ENCODE measurements around the gene XPO4.
A peak's percentile ranks its signal among the peaks of the same experiment; 100 is the strongest.

Gene XPO4

DNA sequence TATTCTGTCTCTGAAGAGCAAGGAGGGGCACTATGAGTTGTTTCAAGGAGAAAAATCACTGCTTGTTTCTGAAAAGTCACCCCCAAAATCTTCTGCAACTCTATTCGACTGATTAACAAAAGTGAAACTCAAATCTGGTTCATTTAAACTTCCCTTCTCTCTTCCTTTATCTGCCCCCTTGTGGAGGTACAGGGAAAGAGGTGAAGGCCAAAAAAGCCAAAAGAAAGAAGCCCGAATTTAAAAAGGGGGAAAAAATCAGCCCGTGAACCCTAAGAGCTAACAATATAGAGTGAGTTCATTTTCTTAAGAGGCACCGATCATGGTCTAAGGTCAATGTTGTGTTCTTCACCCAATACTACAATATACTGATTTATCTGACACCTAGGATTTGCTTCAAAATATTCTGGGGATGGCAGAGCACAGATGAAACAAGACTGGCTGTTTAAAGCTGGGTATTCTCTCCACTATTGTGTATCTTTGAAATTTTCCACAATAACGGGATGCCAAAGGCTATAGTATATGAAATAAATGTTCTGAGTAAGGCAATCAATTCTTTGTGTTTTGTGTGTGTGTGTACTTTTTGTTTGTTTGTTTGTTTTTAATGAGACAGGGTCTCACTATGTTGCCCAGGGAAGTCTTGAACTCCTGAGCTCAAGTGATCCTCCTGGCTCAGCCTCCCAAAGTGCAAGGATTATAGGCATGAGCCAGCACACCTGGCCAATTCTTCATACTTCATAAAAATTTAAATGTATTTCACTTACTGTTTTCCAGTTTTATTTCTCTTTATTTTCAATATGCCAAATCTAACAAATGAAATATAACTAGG, 73.8 kb downstream of the XPO4 start:
- DNase-seq (ENCODE audit: insufficient read length, low spot score), result no peak

DNA sequence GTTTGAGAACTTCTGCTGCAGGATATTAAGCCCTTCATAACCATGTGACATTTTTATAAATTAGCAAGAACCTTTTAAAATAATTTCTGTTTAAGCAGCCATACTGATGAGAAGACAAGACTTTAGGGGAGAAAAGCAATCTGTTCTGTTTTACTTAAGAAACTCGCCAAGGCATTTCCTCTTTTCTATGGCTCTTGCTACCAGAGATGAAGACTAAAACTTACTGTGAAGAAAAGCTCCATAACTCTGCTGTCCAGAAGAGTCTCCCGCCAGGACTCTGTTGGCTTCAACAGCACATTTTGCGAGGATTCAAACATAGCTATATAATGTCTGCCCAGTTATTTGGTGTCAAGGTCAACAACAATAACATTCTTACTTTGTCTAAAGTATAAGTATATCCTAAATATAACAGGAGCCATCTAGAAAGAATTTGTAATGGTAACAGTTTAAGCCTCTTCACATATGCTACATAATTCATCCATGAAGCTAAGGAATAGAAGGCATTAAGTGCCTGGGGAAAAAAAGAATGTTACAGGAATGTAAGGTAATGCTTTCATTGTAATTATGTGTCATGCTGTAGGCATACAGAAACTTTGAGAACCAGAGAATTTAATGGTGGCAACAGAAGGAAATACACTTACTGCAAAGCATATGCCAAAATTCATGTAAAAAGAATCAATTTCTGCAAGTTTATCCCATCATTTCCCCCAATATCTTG, 75.5 kb downstream of the XPO4 start:
- no peak for DNase-seq (ENCODE audit: insufficient read length, low spot score)
- TF ChIP-seq POLR2A (IDR thresholded peaks at IDR 0.05; ENCODE audit: low read depth, low read length), result no peak
- no peak for FAIRE-seq

More for the DNA sequence above, 73.8 kb downstream of the XPO4 start:
- FAIRE-seq, result peak; percentile 57
- no peak for TF ChIP-seq POLR2A (IDR thresholded peaks at IDR 0.05; ENCODE audit: low read depth, low read length)

DNA sequence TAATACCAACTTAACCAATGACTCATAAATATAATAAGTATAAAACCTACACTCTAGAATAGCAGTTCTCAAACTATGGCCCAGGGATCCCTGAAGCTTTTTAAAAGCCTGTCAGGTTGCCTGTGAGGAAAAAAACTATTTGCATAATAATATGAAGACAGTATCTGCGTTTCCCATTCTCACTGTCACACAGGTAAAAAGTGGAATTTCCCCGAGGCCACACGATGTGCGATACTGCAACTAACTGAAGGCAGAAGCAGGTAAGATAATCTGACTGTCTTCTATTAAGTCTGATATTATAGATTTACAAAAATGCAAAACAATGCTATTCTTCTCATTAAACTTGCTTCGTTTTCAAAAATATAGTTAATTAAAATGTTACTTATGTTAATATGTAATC, 76.2 kb downstream of the XPO4 start:
- DNase-seq (ENCODE audit: insufficient read length, low spot score) (no peak), FAIRE-seq (no peak)
- no peak for TF ChIP-seq POLR2A (IDR thresholded peaks at IDR 0.05; ENCODE audit: low read depth, low read length)

DNA sequence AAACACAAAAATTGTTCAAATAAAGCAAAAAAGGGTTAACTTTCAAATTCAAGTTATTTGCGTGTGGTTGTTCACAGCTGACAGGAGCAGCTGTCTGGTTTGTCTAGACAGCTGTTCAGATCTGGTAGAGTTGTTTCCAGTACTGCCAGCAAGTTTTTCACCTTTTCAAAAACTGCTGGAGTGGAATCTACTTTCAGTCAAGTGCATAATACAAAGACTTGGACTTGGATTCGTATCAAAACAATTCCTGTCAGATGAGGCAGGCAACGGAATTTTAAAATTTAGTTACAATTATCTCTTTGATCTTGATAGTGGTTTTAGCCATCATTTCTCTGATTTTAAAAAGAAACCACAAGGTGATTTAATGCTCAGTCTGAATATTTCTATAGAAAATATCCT, 77.1 kb downstream of the XPO4 start:
- no peak for FAIRE-seq
- no peak for TF ChIP-seq POLR2A (IDR thresholded peaks at IDR 0.05; ENCODE audit: low read depth, low read length)

DNA sequence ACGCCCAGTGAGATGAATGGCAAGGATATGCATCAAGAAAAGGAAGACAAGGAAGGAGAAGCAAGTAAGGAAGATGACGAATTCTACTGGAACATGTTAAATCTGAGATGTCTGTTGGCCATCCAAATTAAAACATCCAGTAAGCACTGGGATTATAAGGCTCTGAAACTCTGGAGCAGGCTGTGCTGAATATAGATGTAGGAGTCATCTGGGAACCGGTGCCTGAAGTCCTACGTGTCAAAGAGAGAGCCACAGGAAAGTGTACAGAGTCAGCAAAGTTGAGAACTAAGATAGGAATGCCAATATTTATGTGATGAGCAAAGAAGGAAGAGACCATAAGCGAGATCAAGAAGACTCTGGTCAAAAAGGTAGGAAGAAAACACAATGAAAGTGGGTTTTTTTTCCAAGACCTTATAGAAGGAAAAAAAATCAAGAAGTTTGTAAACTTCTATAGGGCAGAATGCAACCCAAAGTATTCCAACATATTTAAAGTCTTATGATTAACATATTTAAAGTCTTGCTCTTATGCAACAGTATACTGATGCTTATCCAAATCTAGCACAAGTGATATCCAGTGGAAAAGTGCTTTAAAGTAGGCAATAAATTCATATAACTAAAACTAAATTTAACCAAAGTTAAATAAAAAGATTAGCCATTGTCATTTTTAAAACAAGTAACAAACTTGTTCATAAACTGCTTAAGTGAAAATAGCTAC, 77.6 kb downstream of the XPO4 start:
- TF ChIP-seq POLR2A (IDR thresholded peaks at IDR 0.05; ENCODE audit: low read depth, low read length), result no peak
- FAIRE-seq, result no peak
- DNase-seq (ENCODE audit: insufficient read length, low spot score), result no peak

More for the DNA sequence above, 77.1 kb downstream of the XPO4 start:
- DNase-seq (ENCODE audit: insufficient read length, low spot score), result no peak

DNA sequence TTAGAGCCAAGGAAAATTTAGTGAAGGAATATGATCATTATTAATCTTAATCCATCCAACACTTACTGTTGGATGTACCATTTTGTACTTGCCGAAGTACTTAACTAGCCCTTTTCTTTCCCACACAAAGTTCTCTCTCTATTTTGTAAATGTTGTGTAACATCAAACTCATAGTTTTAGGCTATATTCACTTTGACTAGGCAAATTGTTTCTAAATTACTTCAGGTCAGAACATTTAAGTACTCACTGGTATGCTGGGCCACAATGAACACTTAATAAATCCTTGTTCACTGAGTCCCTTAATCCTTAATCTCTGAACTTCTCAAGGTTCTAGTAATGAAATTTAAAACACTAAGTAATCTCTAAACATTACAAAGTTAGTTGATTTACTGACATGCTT, 79.5 kb downstream of the XPO4 start:
- FAIRE-seq (no peak), DNase-seq (ENCODE audit: insufficient read length, low spot score) (no peak)
- no peak for TF ChIP-seq POLR2A (IDR thresholded peaks at IDR 0.05; ENCODE audit: low read depth, low read length)

DNA sequence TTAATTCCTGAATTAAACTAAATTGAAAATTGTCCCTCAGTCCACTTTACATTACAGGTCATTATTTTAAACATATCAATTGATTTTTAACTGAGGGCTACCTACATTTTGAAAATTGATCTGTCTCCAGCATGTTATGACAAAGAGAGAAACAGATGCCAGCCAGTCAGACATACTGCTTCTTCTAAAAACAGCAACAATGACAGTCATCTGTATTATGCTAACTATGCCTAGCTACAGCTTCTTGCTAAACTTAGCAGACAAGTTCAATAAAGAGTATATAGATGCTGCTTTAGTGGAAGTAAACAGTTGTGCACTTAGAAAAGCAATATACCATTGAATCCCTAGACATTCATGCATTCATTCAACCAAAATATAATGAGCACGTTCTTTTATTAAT, 80.1 kb downstream of the XPO4 start:
- FAIRE-seq (no peak), DNase-seq (ENCODE audit: insufficient read length, low spot score) (no peak)
- no peak for TF ChIP-seq POLR2A (IDR thresholded peaks at IDR 0.05; ENCODE audit: low read depth, low read length)

DNA sequence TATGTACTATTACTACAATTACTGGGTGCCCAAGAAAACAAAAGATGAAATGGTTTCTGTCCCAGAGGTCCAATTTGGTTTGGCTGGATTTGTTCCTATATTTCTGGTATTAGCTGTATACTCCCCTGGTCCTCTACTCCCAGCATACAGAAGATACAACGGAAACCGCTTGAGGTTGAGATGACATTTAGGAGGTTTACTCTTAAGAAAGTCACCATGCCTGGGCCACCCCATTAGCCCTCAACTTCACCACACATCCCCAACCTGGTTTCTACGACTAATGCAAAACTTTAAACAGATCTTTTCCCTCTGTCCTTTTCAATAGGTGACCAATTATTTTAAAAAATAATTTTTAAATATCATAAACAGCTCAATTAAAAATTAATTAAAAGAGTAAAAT, 82.8 kb downstream of the XPO4 start:
- TF ChIP-seq POLR2A (IDR thresholded peaks at IDR 0.05; ENCODE audit: low read depth, low read length), result no peak
- DNase-seq (ENCODE audit: insufficient read length, low spot score), result no peak
- no peak for FAIRE-seq

DNA sequence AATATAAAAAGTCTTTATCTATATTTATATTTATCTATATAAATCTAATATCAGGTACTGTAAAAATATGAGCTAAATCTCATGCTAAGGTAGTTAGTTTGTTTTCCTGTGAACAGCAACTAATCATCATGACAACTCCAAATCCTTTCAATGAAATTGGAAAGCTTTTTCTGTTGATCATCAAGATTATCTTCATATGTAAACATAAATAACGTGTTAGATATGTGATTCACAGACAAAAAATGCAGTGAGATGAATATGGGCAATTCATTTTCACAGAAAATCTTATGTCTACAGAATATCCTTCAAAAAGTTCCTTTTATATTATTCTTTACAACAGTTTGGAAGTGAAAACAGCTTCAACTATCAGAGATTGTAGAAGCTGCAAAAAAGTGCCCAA, 87.1 kb downstream of the XPO4 start:
- FAIRE-seq (no peak), DNase-seq (ENCODE audit: insufficient read length, low spot score) (no peak)
- no peak for TF ChIP-seq POLR2A (IDR thresholded peaks at IDR 0.05; ENCODE audit: low read depth, low read length)

DNA sequence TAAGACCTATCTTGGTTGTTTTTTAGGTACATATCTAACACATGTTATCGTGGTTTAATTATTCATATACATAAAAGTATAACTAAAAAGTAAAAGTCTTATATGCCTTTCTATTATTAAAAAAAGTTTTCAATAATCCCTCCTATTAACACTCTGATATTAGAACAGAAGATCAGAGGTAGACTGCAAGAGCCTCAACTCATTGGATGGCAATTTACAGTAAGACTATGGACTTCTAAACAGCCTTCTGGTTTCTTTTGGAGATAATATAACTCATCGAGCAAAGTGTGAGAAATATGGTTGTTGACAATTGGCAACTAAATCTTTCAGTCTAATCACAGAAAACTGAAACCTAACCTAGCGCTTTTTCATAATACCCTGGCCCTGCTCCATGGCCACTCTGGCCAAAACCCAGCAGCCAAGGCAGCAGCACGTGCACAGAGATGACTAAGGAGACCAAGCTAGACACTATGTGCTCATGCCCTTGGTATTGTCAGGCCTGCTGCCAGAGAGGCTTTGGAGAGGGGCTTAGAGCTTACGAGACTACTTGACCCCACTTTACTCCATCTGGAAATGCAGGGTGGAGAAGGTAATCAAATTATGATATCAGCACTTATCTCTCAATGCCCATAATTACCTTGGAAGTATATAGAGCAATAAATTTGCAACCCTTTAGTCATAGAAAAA, 88.2 kb downstream of the XPO4 start:
- DNase-seq (ENCODE audit: insufficient read length, low spot score), result peak; percentile 23
- FAIRE-seq, result peak; percentile 84
- no peak for TF ChIP-seq POLR2A (IDR thresholded peaks at IDR 0.05; ENCODE audit: low read depth, low read length)

DNA sequence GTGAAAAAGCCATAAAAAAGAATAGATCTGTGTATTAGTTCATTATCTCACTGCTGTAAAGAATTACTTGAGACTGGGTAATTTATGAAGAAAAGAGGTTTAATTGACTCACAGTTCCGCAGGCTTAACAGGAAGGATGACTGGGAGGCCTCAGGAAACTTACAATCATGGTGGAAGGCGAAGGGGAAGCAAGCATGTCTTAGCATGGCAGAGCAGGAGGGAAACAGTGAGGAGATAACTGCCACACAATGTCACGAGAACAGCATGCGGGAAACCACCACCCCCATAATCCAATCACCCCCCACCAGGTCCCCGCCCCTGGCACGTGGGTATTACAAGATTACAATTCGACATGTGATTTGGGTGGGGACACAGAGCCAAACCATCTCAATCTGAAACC, 89.7 kb downstream of the XPO4 start:
- no peak for FAIRE-seq
- no peak for DNase-seq (ENCODE audit: insufficient read length, low spot score)
- TF ChIP-seq POLR2A (IDR thresholded peaks at IDR 0.05; ENCODE audit: low read depth, low read length), result no peak

DNA sequence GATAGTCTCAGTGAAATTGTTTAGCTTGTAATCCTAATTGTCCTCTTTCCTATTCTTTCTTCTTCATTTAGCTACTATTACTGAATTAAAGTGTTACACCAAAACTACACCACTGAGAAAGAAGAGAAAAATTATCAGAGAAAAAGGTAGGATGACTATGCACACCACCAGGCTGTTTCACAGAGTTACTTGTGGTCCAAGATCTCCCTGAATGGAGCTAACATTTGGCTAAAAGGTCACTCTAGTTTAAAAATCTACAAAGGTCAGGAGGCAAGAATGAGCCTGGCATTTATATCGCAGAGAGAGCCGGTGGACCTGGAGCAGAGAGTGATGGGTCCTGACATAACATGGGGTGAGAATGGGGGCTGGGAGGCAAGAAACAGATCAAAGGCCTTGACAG, 91.7 kb downstream of the XPO4 start:
- DNase-seq (ENCODE audit: insufficient read length, low spot score) (no peak), FAIRE-seq (no peak)
- TF ChIP-seq POLR2A (IDR thresholded peaks at IDR 0.05; ENCODE audit: low read depth, low read length), result no peak

DNA sequence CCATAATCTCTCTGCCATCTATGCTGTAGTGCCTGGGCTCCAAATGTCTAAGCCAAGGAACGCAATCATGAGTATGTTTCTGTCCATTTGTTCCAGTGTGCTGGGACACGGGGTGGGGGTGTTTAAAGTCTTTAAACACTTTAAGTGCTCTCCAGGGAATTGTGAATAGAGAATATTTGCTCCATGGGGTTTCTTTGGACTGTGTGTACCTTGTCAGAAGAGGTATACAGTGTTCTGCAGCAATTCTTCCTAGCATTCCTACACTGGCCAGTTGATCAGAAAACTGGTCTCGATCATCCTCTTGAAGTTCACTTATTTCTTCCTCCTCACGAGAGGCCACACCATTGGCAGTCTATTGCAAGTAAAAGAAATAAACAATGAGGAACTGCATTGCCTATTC, 93.7 kb downstream of the XPO4 start:
- no peak for TF ChIP-seq POLR2A (IDR thresholded peaks at IDR 0.05; ENCODE audit: low read depth, low read length)
- FAIRE-seq (no peak), DNase-seq (ENCODE audit: insufficient read length, low spot score) (no peak)

All from H54 (cell line).